Measurements from ENCODE around the gene PIK3C2B.

PIK3C2B gene

GRCh38 chr1:204479387-204480136 is 15.0 kb downstream of the PIK3C2B start:
- no peak for DNase-seq (ENCODE audit: low read depth in 2 of 2)

DNA sequence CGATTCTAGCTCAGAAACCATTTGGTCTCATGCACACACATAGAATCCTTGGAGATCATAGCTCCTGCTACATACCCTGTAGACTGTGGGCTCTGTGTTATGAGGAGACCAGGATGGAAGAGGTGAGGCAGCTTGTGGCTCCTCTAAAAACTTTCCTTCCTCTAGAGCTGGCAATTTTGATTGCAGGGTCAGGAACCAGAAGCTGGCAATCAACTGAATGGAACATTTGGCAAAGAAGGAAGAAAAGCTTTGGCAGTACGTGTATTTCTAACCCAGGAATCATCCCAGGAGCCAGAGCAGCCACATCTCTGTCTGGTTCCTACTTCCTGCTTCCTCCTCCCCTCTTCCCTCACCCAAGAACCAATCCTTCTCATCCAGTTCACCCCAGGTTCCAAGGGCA is 15.7 kb downstream of the PIK3C2B start:
- no peak for DNase-seq (ENCODE audit: low read depth in 2 of 2)

DNA sequence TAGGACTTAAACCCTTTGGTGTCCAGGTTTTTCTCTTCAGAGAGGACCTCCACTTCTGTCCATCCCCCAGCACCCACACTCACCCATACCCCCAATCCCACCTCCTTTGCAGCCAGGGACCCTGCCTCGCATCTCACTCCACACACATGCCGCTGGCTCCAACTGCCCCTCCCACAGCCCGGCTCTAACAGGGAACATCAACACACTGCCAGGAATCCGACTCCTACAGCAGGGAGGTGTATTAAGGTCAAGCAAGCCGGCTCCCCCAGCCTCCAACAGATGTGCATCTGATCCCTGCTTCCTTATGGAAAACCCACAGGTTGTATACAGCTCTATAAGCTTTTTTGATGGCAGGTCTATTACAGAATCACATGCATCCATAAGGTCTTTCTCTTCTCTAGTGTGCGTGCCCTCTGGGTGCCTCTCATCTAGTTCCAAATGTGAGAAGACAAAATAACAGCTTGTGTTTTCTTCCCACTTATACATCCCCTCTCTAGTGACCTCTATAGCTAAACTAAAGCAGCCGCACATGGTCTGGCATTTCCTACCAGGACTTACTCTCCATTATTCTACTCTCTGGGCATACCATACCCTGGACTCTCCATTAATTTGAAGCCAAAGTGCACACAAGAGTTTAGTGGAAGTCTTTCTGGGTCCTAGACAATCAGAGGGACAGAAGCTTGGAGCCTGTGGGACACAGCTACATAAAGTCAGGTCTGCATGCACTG is 16.3 kb downstream of the PIK3C2B start:
- no peak for DNase-seq (ENCODE audit: low read depth in 2 of 2)

DNA sequence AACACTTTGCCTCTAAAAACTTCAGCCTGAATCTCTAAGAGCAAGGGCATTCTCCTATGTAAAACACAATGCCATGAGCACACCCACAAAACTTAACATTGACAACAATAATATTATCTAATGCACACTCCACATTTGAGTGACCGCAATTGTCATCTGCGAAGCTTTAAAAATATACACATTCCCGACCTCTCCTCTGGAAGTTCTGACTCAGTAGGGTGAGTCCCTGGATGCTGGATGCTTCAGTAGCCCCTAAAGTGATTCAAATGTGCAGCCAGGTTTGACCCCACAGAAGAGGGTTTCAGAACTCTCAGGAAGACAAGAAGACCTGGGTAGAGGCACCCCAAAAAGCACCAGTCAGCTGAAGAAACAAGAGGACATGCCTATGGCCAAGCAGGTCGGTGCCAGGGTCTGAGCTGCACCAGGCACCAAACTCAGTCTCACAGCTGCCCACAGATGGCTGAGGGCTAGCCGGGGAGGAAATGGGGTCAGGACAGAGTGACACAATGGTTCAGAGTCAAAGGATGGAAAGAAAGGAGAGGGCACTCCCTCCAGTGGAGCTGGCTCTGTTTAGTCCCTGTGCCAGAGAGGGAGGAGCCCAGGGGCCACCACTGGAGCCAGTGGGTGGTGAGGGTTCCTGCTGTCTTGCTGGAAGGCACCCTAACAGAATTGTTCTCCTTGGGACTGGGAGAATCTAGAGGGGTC is 17.4 kb downstream of the PIK3C2B start:
- no peak for DNase-seq (ENCODE audit: low read depth in 2 of 2)

DNA sequence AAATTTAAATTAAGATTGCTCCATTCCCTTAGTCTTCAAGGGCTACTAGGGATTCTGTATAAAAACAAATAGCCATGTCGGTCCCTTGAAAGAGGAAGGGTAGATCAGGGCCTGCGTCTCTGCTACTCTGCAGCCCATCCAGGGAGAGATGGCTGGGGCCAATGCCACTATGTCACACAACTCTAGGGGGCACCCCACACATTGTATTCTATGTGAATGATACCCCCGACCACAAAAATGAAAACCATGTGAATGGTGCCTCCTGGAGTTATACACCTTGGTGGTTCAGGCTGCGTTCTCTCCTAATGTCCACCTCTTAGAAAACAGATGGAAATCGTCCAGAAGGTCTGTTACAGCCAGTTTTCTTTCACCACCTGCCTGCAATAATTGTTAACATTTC is 18.0 kb downstream of the PIK3C2B start:
- no peak for DNase-seq (ENCODE audit: low read depth in 2 of 2)

DNA sequence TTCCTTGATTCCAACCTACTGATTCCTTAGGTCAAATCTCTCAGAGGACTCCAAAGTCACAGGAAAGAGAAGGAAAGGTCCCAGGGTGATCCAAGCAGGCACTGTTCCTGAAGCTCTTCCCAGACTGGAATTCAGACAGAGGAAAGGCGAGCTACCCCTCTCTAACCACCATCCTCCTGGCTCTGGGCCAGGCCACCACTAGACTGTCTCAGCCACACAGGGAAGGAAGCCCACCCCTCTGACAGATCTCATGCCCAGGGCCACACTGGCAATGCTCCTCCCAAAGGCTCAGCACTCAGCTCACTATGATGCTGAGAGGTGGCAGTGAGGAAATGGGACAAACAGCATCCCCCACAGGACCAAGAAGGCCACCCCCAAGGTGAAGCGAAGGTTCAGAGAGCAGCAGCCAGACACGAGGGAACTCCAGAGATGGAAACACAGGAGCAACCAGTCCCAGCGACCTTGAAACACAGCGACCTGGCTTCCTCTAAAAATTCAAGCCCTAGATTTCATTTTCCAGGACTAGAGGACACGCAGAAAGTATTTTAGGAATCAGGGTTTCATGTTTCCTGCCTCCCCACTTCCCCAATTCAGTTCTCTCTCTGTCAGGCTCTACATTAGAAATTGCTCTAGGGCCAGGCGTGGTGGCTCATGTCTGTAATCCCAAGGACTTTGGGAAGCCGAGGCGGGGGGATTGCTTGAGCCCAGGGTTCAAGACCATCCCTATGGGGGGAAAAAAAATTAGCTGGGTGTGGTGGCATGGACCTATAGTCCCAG is 18.8 kb downstream of the PIK3C2B start:
- DNase-seq (ENCODE audit: low read depth in 2 of 2): no peak

GRCh38 chr1:204473400-204473965 is 21.1 kb downstream of the PIK3C2B start:
- no peak for DNase-seq (ENCODE audit: low read depth in 2 of 2)

DNA sequence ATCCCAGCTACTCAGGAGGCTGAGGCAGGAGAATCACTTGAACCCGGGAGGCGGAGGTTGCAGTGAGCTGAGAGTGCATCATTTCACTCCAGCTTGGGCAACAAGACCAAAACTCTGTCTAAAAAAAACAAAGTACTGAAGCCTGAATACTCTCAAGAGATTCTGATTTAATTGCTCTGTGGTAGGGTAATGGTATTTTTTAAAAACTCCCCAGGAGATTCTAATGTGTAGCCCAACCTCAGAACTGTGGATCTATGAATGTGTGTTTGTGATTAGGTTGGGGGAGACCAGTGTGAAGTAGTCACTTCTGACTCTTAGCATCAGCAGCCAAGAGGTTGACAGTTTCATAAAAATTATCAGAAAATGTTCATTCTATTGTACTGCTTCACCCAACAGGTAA is 21.9 kb downstream of the PIK3C2B start:
- no peak for DNase-seq (ENCODE audit: low read depth in 2 of 2)

DNA sequence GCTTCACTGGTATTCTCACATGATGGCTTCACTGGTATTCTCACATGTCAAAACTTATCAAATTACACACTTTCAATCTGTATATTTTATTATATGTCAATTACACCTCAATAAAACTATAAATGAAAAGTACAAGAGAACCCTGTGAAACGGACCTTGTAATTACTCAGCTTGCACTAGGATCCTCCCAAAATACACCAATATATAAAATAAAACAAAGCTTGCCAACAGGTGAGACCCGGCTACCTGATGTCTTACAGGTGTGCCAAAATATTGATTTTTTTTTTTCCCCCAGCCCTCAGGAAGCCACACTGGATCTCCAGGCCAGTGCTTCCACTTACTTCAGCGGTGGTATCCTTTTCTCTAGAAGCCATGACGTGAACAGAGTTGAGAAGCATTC is 22.9 kb downstream of the PIK3C2B start:
- no peak for DNase-seq (ENCODE audit: low read depth in 2 of 2)

DNA sequence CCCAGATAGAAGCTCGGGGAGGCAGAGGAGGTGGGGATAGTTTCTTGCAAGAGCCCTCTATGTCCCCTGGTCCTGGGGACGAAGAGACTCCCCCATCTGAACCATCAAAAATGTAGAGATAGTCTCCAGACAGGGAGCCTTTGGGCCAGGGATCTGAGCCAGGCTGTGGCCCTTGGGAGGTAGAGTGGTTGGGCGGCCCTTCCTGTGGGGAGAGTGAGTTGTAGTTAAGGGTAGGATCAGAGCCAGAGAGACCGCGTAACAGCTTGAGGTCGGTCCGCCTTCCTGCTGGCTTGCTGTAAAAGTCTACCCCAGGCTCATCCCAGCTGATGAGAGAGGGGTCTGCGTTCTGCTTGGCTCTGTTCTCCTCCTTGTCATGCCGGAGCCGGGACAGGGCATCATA is 25.3 kb downstream of the PIK3C2B start:
- DNase-seq (ENCODE audit: low read depth in 2 of 2): no peak

- DNase-seq (ENCODE audit: low read depth in 2 of 2): no peak
These were observed 25.8 kb downstream of the PIK3C2B start for GRCh38 chr1:204468766-204469302.

- no peak for DNase-seq (ENCODE audit: low read depth in 2 of 2)
These were observed 26.4 kb downstream of the PIK3C2B start for GRCh38 chr1:204468206-204468605.

- no peak for DNase-seq (ENCODE audit: low read depth in 2 of 2)
These were observed 27.9 kb downstream of the PIK3C2B start for GRCh38 chr1:204466416-204467405.

DNA sequence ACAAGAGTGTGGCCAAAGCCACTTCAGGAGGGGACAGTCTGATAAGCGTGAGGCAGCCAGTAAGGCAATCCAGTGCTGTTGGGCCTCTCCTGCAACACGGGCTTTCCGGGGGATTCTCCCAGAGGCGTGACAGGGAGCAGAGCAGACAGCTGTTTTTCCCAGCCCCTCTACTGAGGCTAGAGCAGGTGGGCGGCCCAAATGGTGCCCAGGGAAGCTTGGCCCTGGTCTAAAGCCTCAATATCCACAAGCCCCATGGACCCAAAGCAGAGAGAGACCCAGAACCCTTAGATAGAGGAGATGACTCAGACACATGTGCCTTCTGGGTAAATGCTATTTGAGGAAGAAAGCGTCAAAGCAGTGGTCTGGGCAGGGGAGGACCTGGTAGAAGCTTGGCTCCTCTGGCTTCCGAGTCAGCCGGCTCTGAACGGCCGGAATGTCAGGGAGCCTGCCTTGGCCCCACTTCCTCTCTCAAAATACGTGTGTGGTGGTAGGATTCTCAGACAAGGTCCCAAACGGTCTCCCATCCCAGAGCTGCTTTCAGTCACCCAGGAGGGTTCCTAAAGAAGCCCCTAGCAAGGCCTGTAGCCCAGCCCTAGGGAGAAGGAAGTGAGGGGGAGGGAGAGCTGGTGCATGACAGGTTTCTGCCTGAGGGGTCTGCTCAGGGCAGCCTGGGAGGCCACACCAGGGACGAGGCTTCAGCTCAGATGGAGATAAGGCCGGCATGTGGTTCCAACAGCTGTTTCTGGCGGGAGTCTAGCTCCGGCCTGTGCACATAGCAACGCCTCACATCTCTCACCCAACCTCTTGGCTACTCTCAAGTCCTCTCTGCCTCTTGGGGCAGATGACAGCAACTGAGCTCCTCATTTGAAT is 28.8 kb downstream of the PIK3C2B start:
- no peak for DNase-seq (ENCODE audit: low read depth in 2 of 2)

DNA sequence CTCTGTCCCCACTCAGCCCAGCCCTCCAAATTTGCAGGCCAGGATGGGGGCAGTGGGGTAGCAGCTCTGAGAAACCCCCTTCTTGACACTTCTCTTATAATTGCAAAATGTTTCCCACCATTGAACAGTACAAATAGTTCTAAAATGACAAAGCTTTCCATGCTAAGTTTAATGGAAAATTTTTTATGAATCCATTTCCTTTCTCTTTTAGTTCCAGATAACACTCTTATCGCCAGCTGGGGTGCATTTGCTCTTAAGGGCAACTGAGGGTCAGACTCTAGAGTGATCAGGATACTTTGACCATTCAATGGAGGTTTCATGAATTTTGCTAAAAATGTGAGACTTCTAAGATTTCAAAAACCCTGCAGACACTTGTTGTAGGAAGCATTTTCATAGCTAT is 29.9 kb downstream of the PIK3C2B start:
- DNase-seq (ENCODE audit: low read depth in 2 of 2): no peak

DNA sequence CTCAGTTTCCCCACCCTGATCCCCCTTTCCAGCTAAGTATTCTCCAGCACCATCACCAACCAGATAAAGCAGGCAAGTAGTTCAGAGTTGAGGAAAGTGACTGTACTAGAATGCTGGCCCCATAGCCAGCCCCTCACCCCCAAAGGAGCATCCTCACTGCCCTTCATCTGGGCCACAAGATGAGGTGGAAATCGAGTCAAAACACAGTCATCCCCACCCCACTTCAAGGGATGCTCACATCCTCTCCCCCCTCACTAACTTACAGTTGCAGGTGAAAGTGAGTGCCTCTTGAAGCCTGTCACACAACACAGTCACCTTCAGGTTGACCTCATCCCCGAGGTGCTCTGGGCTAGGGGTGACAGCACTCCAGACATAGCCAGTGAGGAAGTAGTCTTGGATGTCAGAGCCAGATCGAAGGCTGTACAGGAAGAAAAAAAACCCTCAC is 30.4 kb downstream of the PIK3C2B start:
- no peak for DNase-seq (ENCODE audit: low read depth in 2 of 2)

DNA sequence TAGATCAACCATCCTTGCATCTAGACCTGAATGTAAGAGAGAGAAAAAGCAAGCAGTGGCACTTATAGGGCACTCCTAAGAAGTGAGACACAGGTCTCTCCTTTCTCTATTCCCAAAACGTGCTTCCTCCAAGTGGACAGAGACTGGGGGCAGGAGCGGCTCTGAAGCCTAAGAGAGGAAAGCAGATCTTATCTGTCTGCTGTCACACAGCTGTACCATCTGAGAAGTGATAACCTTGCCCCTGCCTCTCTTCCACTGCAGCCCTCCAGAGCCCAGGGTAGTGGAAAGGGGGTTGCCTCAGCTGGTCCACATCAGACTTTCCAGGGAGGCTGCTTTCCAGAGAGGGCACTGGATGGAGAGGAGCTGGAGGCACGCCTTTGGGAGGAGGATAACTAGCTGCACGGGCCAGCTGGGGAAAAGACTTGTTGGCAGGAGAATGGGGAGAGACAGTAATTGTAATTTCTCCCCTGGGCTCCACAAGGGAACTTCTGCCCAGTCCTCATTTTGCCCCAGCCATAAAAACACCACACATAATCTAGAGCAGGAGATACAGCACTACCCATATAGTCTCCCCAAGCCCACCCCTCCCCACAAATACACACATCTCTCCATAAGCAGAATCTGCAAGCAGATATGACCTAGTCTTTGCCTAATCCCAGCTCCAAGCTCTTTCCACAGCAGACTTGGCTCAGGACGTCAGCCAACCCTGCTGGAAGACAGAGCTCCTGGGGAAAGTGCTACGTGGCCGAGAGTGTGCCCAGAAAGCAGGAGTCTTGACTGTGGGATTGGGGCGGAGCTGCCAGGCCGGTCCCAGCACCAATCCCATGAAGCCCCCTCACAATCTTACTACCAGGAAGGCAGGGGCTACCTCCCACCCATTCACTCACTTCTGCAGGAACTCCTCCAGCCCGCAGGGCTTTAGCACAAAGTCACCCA is 31.2 kb downstream of the PIK3C2B start:
- no peak for DNase-seq (ENCODE audit: low read depth in 2 of 2)

DNA sequence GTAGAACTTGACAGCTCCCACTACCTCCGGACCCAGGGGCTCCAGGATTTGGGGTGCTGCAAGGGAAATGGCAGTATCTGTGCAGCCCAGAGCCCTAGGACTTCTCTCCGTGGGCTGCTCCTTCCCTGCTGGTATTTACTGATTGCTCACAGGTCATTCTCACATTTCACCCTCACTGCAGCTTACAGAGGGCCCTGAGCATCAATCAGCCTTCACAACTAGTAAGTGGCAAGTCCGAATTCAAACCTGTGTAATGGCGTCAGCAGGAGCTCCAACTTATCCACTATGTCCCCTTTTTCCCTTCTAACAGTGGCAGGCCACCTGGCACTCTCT is 32.4 kb downstream of the PIK3C2B start:
- no peak for DNase-seq (ENCODE audit: low read depth in 2 of 2)
